H1 (cell line): ENCODE measurements around the gene NKTR. TPM values are rescaled to one million over a fixed set of nuclear protein-coding genes. Genes with fewer than 3 reads are reported as not detected.

Source experiments
- CHD7 ChIP-seq: fragments of 300-600 bp; sonication (generic); IDR thresholded peaks from 2 replicates; pipeline ENCODE4 v1.7.1; 2012; ENCODE audit warnings: low read length, moderate library complexity, mild to moderate bottlenecking, inconsistent platforms; ENCODE audit not compliant: insufficient replicate concordance
- TBP ChIP-seq: IDR thresholded peaks from 2 replicates; pipeline ENCODE4 v1.6.1; 2011; ENCODE audit warnings: low read depth, low read length, improper control_type of control experiment
- polyA plus RNA-seq, 7 experiments: library from polyadenylated mRNA; depleted of rRNA in 3 of 7; stranded (reverse) in 5 of 7; unstranded in 2 of 7; fragments of >200 nt in 5 of 7; fragments of 200-250 nt in 2 of 7; gene quantifications; 1 replicate in 5 of 7; 2 replicates in 1 of 7; 4 replicates in 1 of 7; pipeline versions ENCODE4 v1.2.1 to v1.2.3, GENCODE V29; 2011 to 2013; ENCODE audit warnings: missing spikeins in 2 of 7, mixed read lengths in 2 of 7
- total RNA-seq: library from RNA; stranded (reverse); fragmentation: NEBNext Ultra II Directional; extraction: Animal tissue kit (Norgen Biotek cat#: 25700); gene quantifications from 2 replicates; pipeline ENCODE4 v1.2.1, GENCODE V29; 2021

Gene NKTR
- total and polyA plus RNA-seq, 2 of the 8 experiments (the other 6 are each of a cell fraction or from before 2014, with no cell fraction given), result 24.1 to 62.2 TPM

GRCh38 chr3:42692667-42693529, 92.4 kb downstream of the NKTR start (continued):
- TF ChIP-seq CHD7, result no peak
- TF ChIP-seq TBP, result no peak
